ENCODE data around the gene SAFB.

The SAFB gene

GRCh38 chr19:5628919-5629481, 6.1 kb downstream of the SAFB start:
- DNase-seq = no peak

GRCh38 chr19:5631567-5632240, 8.8 kb downstream of the SAFB start:
- DNase-seq = no peak

GRCh38 chr19:5632241-5632612, 9.3 kb downstream of the SAFB start:
- DNase-seq = no peak

GRCh38 chr19:5632657-5633056, 9.8 kb downstream of the SAFB start:
- no peak for DNase-seq

- DNase-seq = no peak
Measured at GRCh38 chr19:5635427-5635826, 12.5 kb downstream of the SAFB start.

- no peak for DNase-seq
Measured at GRCh38 chr19:5637971-5638370, 15.1 kb downstream of the SAFB start.

GRCh38 chr19:5641171-5641570, 18.3 kb downstream of the SAFB start:
- DNase-seq = no peak

- DNase-seq = no peak
Measured at GRCh38 chr19:5642204-5642603, 19.3 kb downstream of the SAFB start.

- no peak for DNase-seq
Measured at GRCh38 chr19:5643060-5643459, 20.2 kb downstream of the SAFB start.

- no peak for DNase-seq
Measured at GRCh38 chr19:5644037-5644436, 21.2 kb downstream of the SAFB start.

- DNase-seq = peak; percentile 68
Measured at GRCh38 chr19:5645409-5645808, 22.5 kb downstream of the SAFB start.

- no peak for DNase-seq
Measured at GRCh38 chr19:5646703-5647102, 23.8 kb downstream of the SAFB start.

GRCh38 chr19:5648464-5648863, 25.6 kb downstream of the SAFB start:
- DNase-seq = no peak

- no peak for DNase-seq
Measured at GRCh38 chr19:5651361-5651760, 28.5 kb downstream of the SAFB start.

- no peak for DNase-seq
Measured at GRCh38 chr19:5652261-5652660, 29.4 kb downstream of the SAFB start.

GRCh38 chr19:5654931-5655330, 32.0 kb downstream of the SAFB start:
- no peak for DNase-seq

- DNase-seq = no peak
Measured at GRCh38 chr19:5655412-5655811, 32.5 kb downstream of the SAFB start.

GRCh38 chr19:5661483-5661882, 38.6 kb downstream of the SAFB start:
- no peak for DNase-seq

- no peak for DNase-seq
Measured at GRCh38 chr19:5663904-5664303, 41.0 kb downstream of the SAFB start.

- no peak for DNase-seq
Measured at GRCh38 chr19:5664515-5664914, 41.6 kb downstream of the SAFB start.

- DNase-seq = no peak
Measured at GRCh38 chr19:5665781-5666513, 43.1 kb downstream of the SAFB start.

- DNase-seq = no peak
Measured at GRCh38 chr19:5666921-5667610, 44.2 kb downstream of the SAFB start.

GRCh38 chr19:5667751-5668271, 44.9 kb downstream of the SAFB start:
- DNase-seq = no peak

- no peak for DNase-seq
Measured at GRCh38 chr19:5669212-5669611, 46.3 kb downstream of the SAFB start.

All from DMS153 (cell line).